Fibroblast of villous mesenchyme (primary cell): Measurements from ENCODE around the gene RPL6. TPM values are rescaled to one million over a fixed set of nuclear protein-coding genes. Genes with fewer than 3 reads are reported as not detected.

ENCODE experiments used
- DNase-seq: peaks from one replicate; pipeline ENCODE4 v3.0.0-alpha.2; 2010; ENCODE audit warnings: low read depth
- H3K4me3 ChIP-seq: 2 replicates; pipeline ENCODE4 v1.5.1; 2011; ENCODE audit warnings: low read depth, mild to moderate bottlenecking, low read length
- total RNA-seq: library from RNA; depleted of rRNA; stranded (reverse); fragments of >200 nt; gene quantifications from 2 replicates; pipeline ENCODE4 v1.2.3, GENCODE V29; 2012
- TF ChIP-seq, protein P1 (sequence below): IDR thresholded peaks from 2 replicates; pipeline ENCODE4 v1.5.1; 2012; ENCODE audit warnings: low read depth, mild to moderate bottlenecking, low read length; ENCODE audit not compliant: insufficient read depth

Gene RPL6
- total RNA-seq, 1 donor = 1,035 TPM

DNA sequence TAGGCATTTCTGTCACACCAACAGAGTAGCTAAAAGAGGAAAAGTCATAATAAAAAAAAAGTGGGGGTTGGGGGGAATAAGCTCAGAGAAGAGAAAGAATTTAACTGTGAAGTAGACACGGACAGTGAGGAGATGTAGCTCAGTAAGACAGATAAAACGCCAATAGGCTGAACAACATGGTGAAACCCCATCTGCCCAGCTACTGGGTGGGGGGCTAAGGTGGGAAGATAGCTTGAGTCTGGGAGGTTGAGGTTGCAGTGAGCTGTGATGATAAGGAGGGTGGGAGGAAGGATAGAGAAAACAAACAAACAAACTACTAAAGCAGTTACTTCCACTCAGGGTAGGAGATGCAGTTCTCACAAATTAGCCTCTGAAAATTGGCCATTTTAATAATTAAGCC, 52.2 kb downstream of the RPL6 start:
- TF ChIP-seq, protein P1, sequence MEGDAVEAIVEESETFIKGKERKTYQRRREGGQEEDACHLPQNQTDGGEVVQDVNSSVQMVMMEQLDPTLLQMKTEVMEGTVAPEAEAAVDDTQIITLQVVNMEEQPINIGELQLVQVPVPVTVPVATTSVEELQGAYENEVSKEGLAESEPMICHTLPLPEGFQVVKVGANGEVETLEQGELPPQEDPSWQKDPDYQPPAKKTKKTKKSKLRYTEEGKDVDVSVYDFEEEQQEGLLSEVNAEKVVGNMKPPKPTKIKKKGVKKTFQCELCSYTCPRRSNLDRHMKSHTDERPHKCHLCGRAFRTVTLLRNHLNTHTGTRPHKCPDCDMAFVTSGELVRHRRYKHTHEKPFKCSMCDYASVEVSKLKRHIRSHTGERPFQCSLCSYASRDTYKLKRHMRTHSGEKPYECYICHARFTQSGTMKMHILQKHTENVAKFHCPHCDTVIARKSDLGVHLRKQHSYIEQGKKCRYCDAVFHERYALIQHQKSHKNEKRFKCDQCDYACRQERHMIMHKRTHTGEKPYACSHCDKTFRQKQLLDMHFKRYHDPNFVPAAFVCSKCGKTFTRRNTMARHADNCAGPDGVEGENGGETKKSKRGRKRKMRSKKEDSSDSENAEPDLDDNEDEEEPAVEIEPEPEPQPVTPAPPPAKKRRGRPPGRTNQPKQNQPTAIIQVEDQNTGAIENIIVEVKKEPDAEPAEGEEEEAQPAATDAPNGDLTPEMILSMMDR = no peak
- DNase-seq = no peak
- H3K4me3 ChIP-seq = no peak overlapping the region

Other genes with a start within 250 kb of the RPL6 start
- gene HECTD4, start 27.2 kb downstream of the RPL6 start, total RNA-seq = 33.2 and 37.1 TPM in 2 replicates
- 108 and 158 TPM in 2 replicates for gene PTPN11, start 9.3 kb upstream of the RPL6 start, total RNA-seq